ENCODE results near the gene TNFSF12. TPM values are rescaled to one million over a fixed set of nuclear protein-coding genes. Genes with fewer than 3 reads are reported as not detected.
A peak's percentile ranks its signal among the peaks of the same experiment; 100 is the strongest.

Gene TNFSF12
- total and polyA plus RNA-seq, 9 of the 15 experiments (the other 6 are each of a cell fraction or from before 2014, with no cell fraction given), result 0.03 to 0.95 (median 0.19) TPM; not detected in 3

- Histone ChIP-seq H3K27me3 (ENCODE audit: control insufficient read depth in 2 of 2, insufficient read depth in 2 of 2, low read length in 2 of 2) (no peaks in the 10 kb centered on the region), H3K36me3 (ENCODE audit: control insufficient read depth, insufficient read depth, low read length) (peaks cover 84% of the 10 kb centered on the region), H3K9ac (ENCODE audit: insufficient read depth in 1 of 2, low read depth in 2 of 2, low read length in 2 of 2) (peak overlapping the region; percentile 97 to 100), H3K9me1 (ENCODE audit: control insufficient read depth, insufficient read depth, low read length) (peaks cover 9% of the 10 kb centered on the region), H4K20me1 (replicated peaks; ENCODE audit: control insufficient read depth, insufficient read depth, low read length) (peaks cover 43% of the 10 kb centered on the region), H3K27ac (ENCODE audit: extremely low read depth, low read depth, low read length) (peak overlapping the region; percentile 98), H3K4me1 (replicated peaks in 1 of 2; ENCODE audit: control insufficient read depth in 2 of 2, insufficient read depth in 2 of 2, low read length in 2 of 2) (peaks cover 12 to 28% of the 10 kb centered on the region in 2 experiments; a peak in 4 of 5 replicates), H3K9me3 (replicated peaks; ENCODE audit: control insufficient read depth, insufficient read depth, low read depth, low read length) (no peaks in the 10 kb centered on the region), H3K79me2 (ENCODE audit: control insufficient read depth, insufficient read depth, low read length) (peaks cover 61% of the 10 kb centered on the region), H2AFZ (ENCODE audit: low read depth, low read length) (no peak overlapping the region), H3K4me2 (ENCODE audit: insufficient read depth, low read length) (peak overlapping the region; percentile 83), H3K4me3 (peak overlapping the region; percentile 99)
- TF ChIP-seq MBD2 (IDR thresholded peaks at IDR 0.05; ENCODE audit: borderline replicate concordance, low read depth) (no peak), ZNF395 (CRISPR knock-in tag; IDR thresholded peaks at IDR 0.05) (0 out of 2 replicates have a peak, but pooled peaks have one; percentile 42), NFXL1 (CRISPR knock-in tag; IDR thresholded peaks at IDR 0.05) (0 out of 2 replicates have a peak, but pooled peaks have one; percentile 7), NR0B1 (IDR thresholded peaks at IDR 0.05; ENCODE audit: partially characterized antibody) (no peak), POLR2A (conservative IDR thresholded peaks at IDR 0.05) (peak; percentile 15; the same call in 1 of the 2 replicates), ZNF766 (CRISPR knock-in tag; conservative IDR thresholded peaks at IDR 0.05) (no peak), ELF2 (CRISPR knock-in tag; IDR thresholded peaks at IDR 0.05) (no peak), ZNF551 (CRISPR knock-in tag; IDR thresholded peaks at IDR 0.05) (no peak)
- no peak for DNase-seq (ENCODE audit: extremely low read depth in 1 of 4, low spot score in 3 of 4)
- no TSS peak for BruUV-seq (replicated peaks)
- intact Hi-C loops (cut with micrococcal nuclease) (no loop called here), in situ Hi-C loops (cut with MboI) (loop anchor here (25.0 kb wide), 1 partner anchor 537 kb away; the partner anchor contains the start of genes SLC16A11 and SLC16A13)
- POLR2A ChIA-PET, result interaction anchor here (0.6 to 6.7 kb wide), 18 partner anchors 9 to 714 kb away, joined by 3 to 46 read pairs (median 4); partner anchors contain the start of genes ACAP1, ATP1B2, MPDU1 and RANGRF
- WGBS (ENCODE audit: insufficient coverage, low coverage, missing lambda C conversion rate), result 10% methylated on average over 8 of the region's 15 CpGs
- CTCF ChIA-PET (ENCODE audit: low intra/inter-chr PET ratio), result no interaction called here
- FAIRE-seq, result no peak
- no peak for ATAC-seq
Observed at GRCh38 chr17:7574176-7574953, 25.5 kb downstream of the TNFSF12 start.
